ENCODE data around the gene FERD3L. TPM values are rescaled to one million over a fixed set of nuclear protein-coding genes. Genes with fewer than 3 reads are reported as not detected.

The FERD3L gene
- total RNA-seq, 1 donor from 2014 or later: not detected

GRCh38 chr7:19116121-19117090 is 28.8 kb downstream of the FERD3L start:
- ATAC-seq (peak; percentile 34), DNase-seq (peak; percentile 64)
- H3K27me3 ChIP-seq: peaks cover 95% of the 10 kb centered on the region
- peak overlapping the region; percentile 32 for H3K4me3 ChIP-seq
- no peak overlapping the region for H3K27ac ChIP-seq
- H3K36me3 ChIP-seq: no peaks in the 10 kb centered on the region
- no peaks in the 10 kb centered on the region for H3K4me1 ChIP-seq
- intact Hi-C loops (cut with DNase I): no loop called here
- TF ChIP-seq CTCF (IDR thresholded peaks at IDR 0.05): no peak
- H3K9me3 ChIP-seq: no peaks in the 10 kb centered on the region

- H3K27me3 ChIP-seq: peaks cover 97% of the 10 kb centered on the region
- H3K4me3 ChIP-seq: no peak overlapping the region
- H3K27ac ChIP-seq: no peak overlapping the region
- H3K4me1 ChIP-seq: no peaks in the 10 kb centered on the region
- no peaks in the 10 kb centered on the region for H3K36me3 ChIP-seq
- H3K9me3 ChIP-seq: no peaks in the 10 kb centered on the region
- ATAC-seq: no peak
- TF ChIP-seq CTCF (IDR thresholded peaks at IDR 0.05): no peak
- intact Hi-C loops (cut with DNase I): no loop called here
- DNase-seq: no peak
Observed at GRCh38 chr7:19114551-19114855, 30.7 kb downstream of the FERD3L start.

GRCh38 chr7:19113855-19114550 is 31.2 kb downstream of the FERD3L start:
- DNase-seq (no peak), ATAC-seq (no peak)
- no peaks in the 10 kb centered on the region for H3K4me1 ChIP-seq
- no peak overlapping the region for H3K27ac ChIP-seq
- H3K36me3 ChIP-seq: no peaks in the 10 kb centered on the region
- intact Hi-C loops (cut with DNase I): no loop called here
- no peak overlapping the region for H3K4me3 ChIP-seq
- no peaks in the 10 kb centered on the region for H3K9me3 ChIP-seq
- TF ChIP-seq CTCF (IDR thresholded peaks at IDR 0.05): no peak
- peaks cover 97% of the 10 kb centered on the region for H3K27me3 ChIP-seq

DNA sequence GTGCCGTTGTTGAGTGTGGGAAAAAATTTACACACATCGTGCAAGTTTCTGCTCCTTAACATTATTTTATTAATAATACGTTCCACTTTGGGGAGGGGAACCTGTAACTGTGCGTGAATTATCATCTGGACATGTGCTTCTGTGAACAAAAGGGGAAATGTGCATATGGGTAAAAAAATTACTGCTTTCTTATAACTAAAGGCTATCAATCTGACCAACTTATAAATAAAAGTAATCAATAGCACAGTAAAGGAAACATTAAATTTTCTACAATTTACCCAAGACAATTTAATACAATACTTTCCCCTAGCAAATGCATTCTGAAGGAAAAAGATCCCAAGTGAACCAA is 32.2 kb downstream of the FERD3L start:
- TF ChIP-seq CTCF (IDR thresholded peaks at IDR 0.05): no peak
- Histone ChIP-seq H3K4me1 (no peaks in the 10 kb centered on the region), H3K4me3 (no peak overlapping the region), H3K36me3 (no peaks in the 10 kb centered on the region), H3K9me3 (no peaks in the 10 kb centered on the region), H3K27ac (no peak overlapping the region), H3K27me3 (peaks cover 97% of the 10 kb centered on the region)
- DNase-seq: no peak
- intact Hi-C loops (cut with DNase I): no loop called here
- ATAC-seq: no peak

DNA sequence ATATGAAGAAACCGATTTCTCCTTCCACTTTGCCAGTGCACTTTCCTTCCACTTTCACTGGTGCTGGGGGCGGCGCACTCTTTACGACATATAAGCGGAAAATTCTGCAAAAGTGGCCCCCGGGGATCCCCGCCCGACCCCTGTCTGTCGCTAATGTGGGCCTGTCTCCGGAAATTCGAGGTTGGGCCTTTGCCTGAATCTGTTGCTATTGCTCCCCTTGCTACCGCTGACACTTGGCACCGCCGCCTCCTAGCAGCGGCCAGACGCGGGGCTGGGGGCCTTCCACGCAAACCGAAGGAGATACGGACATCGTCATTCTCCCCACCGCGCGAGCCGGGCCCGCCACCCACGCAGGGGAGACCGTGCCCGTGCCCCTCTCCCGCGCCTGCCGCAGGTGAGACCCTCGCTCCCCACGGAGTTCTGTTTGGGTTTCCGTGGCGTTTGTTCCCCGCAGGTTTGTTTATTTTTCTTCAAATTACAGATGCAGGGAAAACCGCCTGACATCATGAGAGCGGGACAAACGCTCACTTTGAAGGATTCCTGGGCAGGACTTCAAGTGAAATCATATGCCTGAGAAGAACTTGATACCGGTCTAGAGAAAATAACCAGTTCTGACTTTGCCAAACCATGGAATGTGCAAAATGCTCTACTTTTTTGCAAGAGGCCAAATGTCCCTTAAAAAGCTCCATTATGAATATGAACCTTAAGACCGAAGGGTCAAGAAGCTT is 32.8 kb downstream of the FERD3L start:
- TF ChIP-seq CTCF (IDR thresholded peaks at IDR 0.05): no peak
- intact Hi-C loops (cut with DNase I): no loop called here
- Histone ChIP-seq H3K4me1 (peaks cover 4% of the 10 kb centered on the region), H3K27ac (no peak overlapping the region), H3K4me3 (no peak overlapping the region), H3K9me3 (no peaks in the 10 kb centered on the region), H3K36me3 (no peaks in the 10 kb centered on the region), H3K27me3 (peaks cover 97% of the 10 kb centered on the region)
- ATAC-seq (no peak), DNase-seq (no peak)

Measured in upper lobe of right lung (tissue), 1 donor.